Raji (cell line): ENCODE results near the gene CORO1C.
A peak's percentile ranks its signal among the peaks of the same experiment; 100 is the strongest.

Experiments used
- POLR2A ChIP-seq: IDR thresholded peaks from 2 replicates; pipeline ENCODE4 v1.6.1; 2011; ENCODE audit warnings: low read depth, low read length, control low read depth; ENCODE audit not compliant: insufficient read depth

CORO1C gene

GRCh38 chr12:108731105-108731865, at the start of gene CORO1C:
TSS of gene CORO1C (minus strand) at chr12:108731518. CDS start at chr12:108701318, 30,200 bp downstream.
- TF ChIP-seq POLR2A: peak; percentile 81

DNA sequence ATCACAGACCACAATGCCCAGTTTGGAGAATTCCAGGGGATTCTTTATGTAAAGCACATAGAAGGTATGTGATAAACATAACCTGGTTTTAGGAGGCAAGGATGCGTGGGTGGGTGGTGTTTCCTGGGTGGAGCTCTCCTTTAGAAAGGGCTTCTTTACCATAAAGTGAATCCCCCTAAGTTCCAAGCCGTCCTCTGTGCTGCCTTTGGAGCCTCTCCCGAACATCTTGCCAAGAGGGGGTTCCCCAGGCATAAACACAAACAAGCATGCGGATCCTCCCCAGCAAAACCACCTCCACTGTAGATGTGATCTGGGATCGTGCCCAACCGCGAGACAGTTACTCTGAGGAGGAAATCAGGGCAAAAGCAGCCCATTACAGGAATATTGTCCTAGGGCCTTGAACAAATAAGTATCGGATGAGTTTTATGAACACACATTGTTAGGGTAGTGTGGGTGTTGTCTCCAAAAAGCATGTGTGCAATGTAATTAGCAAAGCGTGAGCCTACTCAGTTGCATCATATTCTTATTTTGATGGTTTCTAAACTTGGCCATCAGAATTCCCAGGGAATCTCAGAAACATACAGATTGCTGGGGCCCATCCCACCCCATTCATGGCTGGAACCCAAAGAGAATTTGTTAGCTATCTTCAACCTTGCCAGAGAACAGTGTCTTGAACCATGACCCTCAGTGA, 48.8 kb upstream of the CORO1C start:
- no peak for TF ChIP-seq POLR2A

GRCh38 chr12:108778053-108778452, 46.7 kb upstream of the CORO1C start:
- no peak for TF ChIP-seq POLR2A

GRCh38 chr12:108777156-108777555, 45.8 kb upstream of the CORO1C start:
- TF ChIP-seq POLR2A: no peak

DNA sequence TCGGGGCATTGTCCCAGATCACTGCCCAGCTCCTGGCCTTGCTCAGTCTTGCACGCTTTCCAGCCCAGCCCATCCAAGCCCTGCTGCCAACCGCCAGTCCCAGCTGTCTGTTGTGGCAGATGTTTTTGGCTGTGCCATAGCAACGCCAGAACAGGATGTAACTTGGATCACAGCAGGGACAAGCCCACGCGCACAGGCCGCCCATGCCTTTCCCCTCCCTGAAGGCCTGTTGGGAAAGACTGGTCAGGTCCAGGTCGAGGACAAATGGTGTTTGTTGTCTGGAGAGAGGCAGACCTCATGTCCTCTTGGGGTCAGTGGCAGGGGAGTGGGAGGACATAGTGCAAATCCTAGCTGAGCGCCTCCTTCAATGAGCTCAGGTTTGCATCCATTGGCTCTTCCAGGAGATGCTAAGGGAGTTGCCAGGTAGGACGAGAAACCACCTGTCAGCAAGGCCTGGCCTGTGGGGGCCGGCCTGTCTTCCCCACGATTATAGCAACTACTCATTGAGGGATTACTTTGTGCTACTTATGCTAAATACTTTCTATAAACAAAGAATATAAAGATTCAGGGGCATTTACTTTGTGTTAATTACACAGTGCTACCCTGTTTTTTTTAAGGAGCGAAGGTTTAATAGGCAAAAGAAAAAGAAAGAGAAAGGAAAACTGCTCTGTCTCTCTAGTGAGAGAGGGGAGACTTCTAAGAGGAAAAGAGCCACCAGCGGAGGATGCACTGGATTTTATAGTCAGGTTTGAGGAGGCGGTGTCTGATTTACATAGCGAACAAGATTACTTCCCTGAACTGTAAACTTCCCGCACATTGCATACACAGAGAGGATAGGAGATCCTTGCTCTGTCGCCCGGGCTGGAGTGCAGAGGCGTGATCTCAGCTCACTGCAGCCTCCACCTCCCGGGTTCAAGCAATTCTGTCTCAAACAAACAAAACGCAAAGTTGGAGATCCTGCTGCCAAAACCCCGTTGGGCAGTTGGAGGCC, 42.8 kb upstream of the CORO1C start:
- TF ChIP-seq POLR2A: no peak

DNA sequence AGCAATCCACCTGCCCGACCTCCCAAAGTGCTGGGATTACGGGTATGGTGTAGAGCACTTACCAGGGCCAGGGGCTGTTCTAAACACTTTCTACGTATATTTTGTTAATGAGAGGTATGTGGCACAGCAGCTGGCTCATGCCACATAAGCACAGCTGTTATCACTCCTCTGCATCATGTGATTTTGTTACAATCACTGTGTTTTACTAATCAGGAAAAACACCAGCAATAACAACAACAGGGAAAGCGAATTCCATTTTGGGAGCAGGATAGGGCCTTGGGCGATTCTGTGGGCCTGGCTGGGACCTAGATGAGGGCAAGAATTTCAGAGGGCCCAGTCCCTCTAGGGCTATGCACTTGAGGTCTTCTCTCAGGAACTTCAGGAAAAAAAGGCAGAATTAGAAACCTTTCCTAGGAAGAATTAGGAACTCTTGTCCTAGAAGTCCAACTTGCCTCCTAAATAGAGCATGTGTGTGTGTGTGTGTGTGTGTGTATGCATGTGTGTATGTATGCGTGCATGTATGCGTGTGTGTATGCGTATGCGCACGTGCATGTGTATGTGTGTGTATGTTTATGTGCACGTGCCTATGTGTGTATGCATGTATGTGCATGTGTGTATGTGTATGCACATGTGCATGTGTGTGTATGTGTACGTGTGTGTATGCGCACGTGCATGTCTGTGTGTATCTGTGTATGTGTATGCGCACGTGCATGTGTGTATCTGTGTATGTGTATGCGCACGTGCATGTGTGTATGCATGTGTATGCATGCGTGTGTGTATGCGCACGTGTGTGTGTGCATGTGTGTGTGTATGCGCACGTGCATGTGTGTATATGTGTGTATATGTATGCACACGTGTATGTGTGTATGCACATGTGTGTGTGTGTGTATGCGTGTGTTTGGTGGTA, 41.8 kb upstream of the CORO1C start:
- no peak for TF ChIP-seq POLR2A

- no peak for TF ChIP-seq POLR2A
These were observed 40.9 kb upstream of the CORO1C start for GRCh38 chr12:108772247-108772646.

- TF ChIP-seq POLR2A: no peak
These were observed 39.6 kb upstream of the CORO1C start for GRCh38 chr12:108770963-108771362.

DNA sequence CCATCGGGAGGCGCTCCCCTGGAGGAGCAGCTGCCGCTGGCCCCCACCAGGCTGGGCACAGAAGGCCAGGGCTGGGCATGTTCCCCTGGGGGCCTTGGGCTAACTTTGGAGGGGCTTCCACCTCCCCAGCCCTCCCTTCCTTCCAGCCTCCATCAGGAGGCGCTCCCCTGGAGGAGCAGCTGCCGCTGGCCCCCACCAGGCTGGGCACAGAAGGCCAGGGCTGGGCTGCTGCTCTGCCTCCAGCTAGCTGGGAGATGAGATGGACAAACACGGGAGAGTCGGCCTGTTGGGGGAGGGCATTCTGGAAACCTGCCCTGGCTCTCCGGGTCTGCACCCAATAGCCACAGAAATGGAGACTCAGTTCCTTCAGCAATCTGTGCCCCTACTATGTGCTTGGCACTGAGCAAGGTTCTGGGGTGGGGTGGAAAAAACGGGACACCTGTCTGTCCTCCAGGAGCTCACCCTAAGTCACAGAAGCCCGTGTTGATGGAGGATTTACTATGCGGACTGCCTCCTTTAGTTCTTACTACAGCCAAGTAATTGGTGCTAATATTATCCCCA, 39.0 kb upstream of the CORO1C start:
- TF ChIP-seq POLR2A: no peak

DNA sequence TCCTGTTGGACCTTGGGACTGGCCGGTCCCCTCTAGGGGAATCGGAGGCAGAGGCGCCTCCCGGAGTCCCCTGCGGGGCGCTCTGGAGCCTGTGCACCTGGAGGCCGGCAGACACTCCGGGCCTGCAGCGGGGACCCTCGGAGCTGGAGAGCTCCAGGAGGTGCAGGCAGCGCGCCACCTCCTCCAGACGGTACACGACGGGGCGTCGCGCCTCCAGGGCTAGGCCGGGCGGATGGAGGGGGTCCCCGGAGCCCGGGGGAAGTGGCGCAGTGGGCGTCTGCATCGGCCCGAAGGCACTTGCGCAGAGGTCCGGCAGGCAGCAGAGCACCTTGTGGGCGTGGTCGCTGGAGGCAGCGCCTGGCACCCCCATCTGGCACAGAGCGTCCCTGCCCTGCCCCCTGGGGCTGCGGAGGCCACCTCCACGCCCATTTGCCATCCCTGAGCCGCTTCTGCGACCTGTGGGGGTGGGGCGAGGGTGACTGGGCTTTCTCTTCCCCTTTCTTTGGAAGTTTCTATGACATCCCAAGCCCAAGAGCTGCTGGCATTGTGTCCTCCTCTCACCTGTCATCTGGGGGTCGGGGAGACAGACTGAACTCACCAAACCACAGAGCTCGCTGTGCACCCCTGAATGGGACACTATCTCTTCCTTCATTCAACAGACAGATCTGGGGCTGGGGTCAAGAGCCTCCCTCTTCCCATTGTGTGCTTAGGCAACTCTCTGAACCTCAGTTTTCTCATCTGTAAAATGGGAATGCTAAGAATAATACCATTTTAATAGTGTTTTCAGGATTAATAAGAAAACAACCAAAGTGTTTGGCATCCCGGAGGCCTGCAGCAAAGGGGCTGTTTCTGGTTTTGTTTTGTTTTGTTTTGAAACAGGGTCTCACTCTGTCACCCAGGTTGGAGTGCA, 37.5 kb upstream of the CORO1C start:
- TF ChIP-seq POLR2A: no peak

- no peak for TF ChIP-seq POLR2A
These were observed 35.0 kb upstream of the CORO1C start for GRCh38 chr12:108766294-108766693.

DNA sequence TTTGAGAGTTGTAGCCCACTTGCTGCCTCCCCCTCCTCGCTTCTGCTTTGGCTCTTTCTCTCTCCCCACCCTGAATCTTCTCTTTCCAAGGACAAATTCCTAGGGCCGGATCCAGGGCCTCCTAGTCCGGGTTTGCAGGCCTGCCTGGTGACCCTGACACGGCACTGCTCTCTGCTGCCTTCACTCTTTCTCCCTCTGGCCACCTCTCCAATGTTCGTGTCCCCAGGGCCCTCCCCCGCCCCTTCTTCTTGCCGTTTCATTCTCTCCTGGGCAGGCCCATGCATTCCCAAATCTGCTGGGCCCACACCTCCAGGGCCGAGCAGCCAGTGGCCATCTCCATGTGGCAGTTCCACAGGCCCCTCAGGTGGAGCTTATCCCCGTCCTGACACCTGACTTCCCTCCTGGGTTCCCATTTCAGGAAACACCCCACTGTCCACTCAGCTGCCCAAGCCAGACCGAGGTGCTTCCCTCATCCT, 34.0 kb upstream of the CORO1C start:
- TF ChIP-seq POLR2A: no peak
